G401 (cell line): Measurements from ENCODE around the gene SFN. TPM values are rescaled to one million over a fixed set of nuclear protein-coding genes. Genes with fewer than 3 reads are reported as not detected.
"Not testable (repeated sequence)": the region's sequence is repeated elsewhere in the genome, so short reads cannot be mapped to it uniquely, and the experiment has no call there.

ENCODE experiments used
- DNase-seq: peaks from one replicate; pipeline ENCODE4 v3.0.0-alpha.2; 2015; ENCODE audit warnings: low spot score
- in situ Hi-C: cut with HindIII; loops from 2 replicates; pipeline ENCODE4 v1.10.0; 2016; ENCODE audit warnings: low sequenced_read_pairs, mixed read lengths
- total RNA-seq: library from RNA; depleted of rRNA; stranded (reverse); fragments of >200 nt; shearing (Covaris generic); gene quantifications from 2 replicates; pipeline ENCODE4 v1.2.3, GENCODE V29; 2014

Gene SFN
- total RNA-seq, 1 experiment from 2014 or later = 67.7 TPM

DNA sequence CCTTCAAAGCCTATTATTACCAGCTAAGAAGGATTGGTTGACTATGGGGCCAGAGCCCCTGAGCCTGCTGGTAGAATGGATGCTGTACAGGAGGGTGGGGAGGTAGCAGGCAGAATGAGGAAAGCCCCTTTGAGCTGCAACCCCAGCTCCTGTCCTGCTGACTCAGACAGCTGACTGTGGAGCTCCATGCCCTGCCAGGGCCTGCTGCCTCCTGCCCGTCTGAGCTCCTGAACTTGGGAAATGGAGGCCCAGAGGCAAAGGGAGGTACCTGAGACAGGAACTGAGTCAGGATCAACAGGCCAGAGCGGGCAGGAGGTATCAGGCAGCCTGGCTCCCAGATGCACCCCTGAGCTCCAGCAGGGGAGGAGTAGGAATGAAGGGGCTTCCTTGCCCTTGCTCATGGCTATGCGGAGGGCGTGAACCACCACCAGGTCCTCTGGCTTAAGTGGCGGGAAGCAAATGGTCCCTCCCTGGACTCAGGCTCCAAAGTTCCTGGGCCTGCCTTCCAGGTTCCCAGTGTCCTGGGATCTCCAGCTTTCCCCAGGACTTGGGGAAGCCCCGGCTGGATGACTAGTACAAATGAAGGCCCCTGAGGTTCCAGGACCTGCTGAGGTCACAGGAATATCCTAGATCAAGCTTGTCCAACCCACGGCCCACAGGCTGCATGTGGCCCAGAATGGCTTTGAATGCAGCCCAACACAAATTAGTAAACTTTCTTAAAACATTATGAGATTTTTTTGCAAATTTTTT is 3.9 kb upstream of the SFN start:
- in situ Hi-C loops = no loop called here
- no peak for DNase-seq

- no peak for DNase-seq
- in situ Hi-C loops = no loop called here
Observed at GRCh38 chr1:26861286-26861701, 1.7 kb upstream of the SFN start.

GRCh38 chr1:26861889-26862378 is 1.0 kb upstream of the SFN start:
- DNase-seq = peak; percentile 45
- in situ Hi-C loops = no loop called here

DNA sequence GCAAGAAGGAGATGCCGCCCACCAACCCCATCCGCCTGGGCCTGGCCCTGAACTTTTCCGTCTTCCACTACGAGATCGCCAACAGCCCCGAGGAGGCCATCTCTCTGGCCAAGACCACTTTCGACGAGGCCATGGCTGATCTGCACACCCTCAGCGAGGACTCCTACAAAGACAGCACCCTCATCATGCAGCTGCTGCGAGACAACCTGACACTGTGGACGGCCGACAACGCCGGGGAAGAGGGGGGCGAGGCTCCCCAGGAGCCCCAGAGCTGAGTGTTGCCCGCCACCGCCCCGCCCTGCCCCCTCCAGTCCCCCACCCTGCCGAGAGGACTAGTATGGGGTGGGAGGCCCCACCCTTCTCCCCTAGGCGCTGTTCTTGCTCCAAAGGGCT is 732 bp downstream of the SFN start:
- no peak for DNase-seq
- in situ Hi-C loops = no loop called here

DNA sequence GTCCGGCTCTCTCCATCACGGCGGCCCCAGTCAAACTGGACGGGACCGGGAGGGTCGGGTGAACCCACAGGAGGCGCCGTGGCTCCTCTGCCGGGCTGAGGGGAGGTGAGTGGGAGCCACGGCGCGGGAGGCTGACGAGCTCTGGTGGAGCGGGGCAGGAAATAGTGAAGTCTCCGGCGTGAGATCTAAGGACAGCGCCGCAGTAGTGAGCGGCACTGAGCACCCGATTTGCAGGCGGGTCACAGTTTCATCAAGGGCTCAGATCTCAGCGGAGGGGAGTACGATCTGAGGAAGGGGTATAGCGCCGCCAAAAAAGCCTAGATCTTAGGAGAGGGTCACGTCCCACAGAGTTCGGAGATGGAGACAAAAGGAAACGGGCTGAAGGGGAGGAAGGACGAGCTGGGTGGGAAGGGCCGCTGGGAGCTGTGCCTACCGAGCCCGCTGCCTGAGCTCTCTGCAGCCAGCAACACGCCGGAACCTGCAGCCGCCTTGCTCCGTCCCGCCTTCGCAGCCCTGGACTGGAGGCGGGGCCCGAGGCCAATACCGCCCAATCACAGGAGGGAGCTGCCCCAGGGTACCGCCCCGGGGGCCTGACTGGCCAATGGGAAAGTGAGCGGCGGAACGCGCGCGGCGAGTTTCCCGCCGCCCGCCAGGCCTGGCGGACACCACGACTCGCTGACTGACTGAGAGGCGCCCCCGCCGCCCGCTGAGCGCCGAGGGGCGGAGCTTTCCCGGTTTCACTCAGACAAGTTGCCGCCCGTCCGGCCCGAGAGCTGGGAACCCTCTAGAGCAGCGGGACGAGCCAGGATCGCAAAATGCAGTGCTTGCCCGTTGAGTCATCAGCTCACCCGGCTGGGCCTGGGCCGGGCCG is 1.9 kb downstream of the SFN start:
- DNase-seq = peak; percentile 97
- in situ Hi-C loops = no loop called here

DNA sequence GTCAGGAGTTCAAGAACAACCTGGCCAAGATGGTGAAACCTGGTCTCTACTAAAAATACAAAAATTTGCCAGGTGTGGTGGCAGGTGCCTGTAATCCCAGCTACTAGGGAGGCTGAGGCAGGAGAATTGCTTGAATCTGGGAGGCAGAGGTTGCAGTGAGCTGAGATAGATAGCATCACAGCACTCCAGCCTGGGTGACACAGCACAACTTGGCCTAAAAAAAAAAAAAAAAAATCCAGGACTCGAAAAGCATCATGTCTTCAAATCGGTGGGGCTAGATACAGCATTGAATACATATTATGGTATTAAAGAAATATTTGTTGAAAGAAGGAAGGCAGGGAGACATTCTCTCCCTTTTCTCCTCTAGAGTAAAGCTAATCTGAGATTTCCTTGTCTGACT is 10.1 kb downstream of the SFN start:
- in situ Hi-C loops, DNase-seq: not testable (repeated sequence)

GRCh38 chr1:26874896-26875295 is 11.9 kb downstream of the SFN start:
- in situ Hi-C loops = no loop called here
- DNase-seq = no peak

GRCh38 chr1:26877326-26877725 is 14.4 kb downstream of the SFN start:
- in situ Hi-C loops = no loop called here
- no peak for DNase-seq

- no peak for DNase-seq
- in situ Hi-C loops = no loop called here
Observed at GRCh38 chr1:26879793-26880192, 16.8 kb downstream of the SFN start.

GRCh38 chr1:26881611-26882010 is 18.7 kb downstream of the SFN start:
- DNase-seq, in situ Hi-C loops: not testable (repeated sequence)

- DNase-seq = no peak
- in situ Hi-C loops = no loop called here
Observed at GRCh38 chr1:26882696-26883463, 19.9 kb downstream of the SFN start.

GRCh38 chr1:26887125-26887524 is 24.2 kb downstream of the SFN start:
- in situ Hi-C loops = no loop called here
- no peak for DNase-seq

DNA sequence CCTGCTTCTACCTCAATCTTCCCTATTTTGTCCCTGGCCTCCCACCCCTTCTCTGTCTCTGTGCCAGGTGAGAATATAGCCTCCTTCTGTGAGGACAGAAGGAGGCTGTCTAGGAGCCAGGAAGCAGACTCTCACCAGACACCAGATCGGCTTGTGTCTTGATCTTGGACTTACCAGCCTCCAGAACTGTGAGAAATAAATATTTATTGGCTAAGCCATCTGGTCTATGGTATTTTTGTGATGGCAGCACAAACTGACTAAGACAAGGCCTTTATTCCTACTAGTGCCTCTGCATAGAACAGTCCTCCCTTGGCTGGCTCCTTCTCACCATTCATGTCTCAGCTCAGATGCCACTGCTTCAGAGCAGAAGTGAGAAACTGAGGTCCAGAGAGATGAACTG is 25.3 kb downstream of the SFN start:
- DNase-seq = no peak
- in situ Hi-C loops = no loop called here

DNA sequence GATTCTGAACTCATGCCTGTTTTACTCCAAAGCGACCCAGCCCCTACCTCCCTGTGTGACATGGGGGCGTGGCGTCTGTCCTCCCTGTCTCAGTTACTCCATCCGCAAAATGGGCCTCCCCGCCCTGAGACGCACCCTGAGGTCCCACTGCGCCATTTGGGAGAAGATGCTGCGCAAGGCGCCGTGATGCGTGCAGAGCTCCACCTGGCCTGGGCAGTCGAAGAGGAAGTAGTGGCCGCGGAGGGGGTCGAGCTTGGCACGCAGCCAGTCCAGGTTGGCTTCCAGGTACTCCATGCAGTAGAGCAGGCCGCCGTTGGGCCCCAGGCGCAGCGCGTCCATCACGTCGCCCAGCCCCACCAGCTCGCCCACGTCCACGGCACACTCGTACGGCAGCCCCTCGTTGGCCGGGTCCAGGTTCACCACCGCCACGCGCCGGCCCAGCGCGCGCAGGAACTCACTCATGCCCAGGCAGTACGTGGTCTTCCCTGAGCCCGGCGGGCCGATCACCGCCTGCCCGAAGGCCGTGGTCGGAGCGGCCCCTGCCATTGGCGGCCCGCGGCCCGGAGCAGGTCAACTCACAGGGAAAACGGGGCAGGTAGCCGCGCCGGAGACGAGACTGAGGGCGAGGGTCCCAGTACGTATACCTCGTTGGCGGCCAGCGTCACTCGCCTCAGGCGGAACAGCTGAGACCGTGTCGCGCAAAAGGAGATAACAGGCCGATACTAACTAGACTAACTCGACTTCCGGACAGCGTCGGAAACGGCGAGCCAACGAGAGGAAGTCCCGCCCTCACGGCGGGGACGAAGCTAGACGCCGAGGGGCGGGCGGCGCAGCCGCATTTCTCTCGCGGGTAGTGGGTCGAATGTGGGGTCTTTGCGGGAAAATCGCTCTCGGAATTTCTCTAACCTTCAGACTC is 26.9 kb downstream of the SFN start, which contains the start of gene GPN2:
Gene GPN2 (minus strand): TSS at position 733 of the 916 bp plus-strand sequence. CDS start 187 bp downstream, at position 546.
- in situ Hi-C loops = no loop called here
- peak; percentile 86 for DNase-seq

GRCh38 chr1:26890467-26890796 is 27.5 kb downstream of the SFN start:
- no peak for DNase-seq
- in situ Hi-C loops = no loop called here

- DNase-seq = no peak
- in situ Hi-C loops = no loop called here
Observed at GRCh38 chr1:26894263-26894662, 31.3 kb downstream of the SFN start.

DNA sequence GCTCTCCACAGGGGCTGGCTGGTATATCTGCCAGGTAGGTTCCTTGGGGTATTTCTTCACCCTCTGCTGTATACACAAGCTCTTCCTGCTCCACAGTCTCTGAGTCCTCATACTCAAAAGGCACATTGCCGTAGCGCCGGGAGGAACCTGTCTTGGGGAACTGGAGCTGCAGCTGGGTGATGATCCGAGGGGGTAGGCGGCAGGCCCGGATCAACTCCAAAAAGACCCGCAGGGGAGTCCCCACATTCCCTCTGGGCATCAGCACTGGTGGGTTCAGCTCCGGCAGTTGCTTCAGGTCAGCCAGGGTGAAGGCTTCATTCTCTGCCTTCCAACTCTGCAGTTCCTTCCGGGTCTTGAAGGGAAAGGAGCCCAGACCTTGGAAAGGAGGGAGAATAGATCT is 34.4 kb downstream of the SFN start:
- no peak for DNase-seq
- in situ Hi-C loops = no loop called here

- in situ Hi-C loops = no loop called here
Observed at GRCh38 chr1:26900001-26900814, 37.3 kb downstream of the SFN start, which contains the start of gene GPATCH3. GPATCH3 (minus strand) TSS chr1:26900467; CDS start chr1:26900442, 25 bp downstream.

More at GRCh38 chr1:26900001-26900814, 37.3 kb downstream of the SFN start, which contains the start of gene GPATCH3:
- peak; percentile 92 for DNase-seq
